NCI-H187 (cell line): ENCODE results near the gene MEGF8.

Experiments used
- DNase-seq, 2 experiments: peaks; one replicate each; lab custom pipeline; 2025; lab: John Stamatoyannopoulos, UW

MEGF8 gene

GRCh38 chr19:42325308-42325895, at the start of gene MEGF8:
Gene MEGF8, plus strand, starts transcription at chr19:42325635. Its CDS starts 609 bp downstream, at chr19:42326244.
- DNase-seq: peak; percentile 99

GRCh38 chr19:42276284-42276683, 49.2 kb upstream of the MEGF8 start:
- no peak for DNase-seq

GRCh38 chr19:42276821-42277220, 48.6 kb upstream of the MEGF8 start:
- DNase-seq: no peak

- DNase-seq: no peak
Observed at GRCh38 chr19:42277821-42278451, 47.5 kb upstream of the MEGF8 start.

- DNase-seq: no peak
Observed at GRCh38 chr19:42278452-42279154, 46.8 kb upstream of the MEGF8 start.

GRCh38 chr19:42279155-42279901, 46.1 kb upstream of the MEGF8 start:
- no peak for DNase-seq

GRCh38 chr19:42279902-42280814, 45.3 kb upstream of the MEGF8 start:
- peak; percentile 71 to 80 for DNase-seq

GRCh38 chr19:42280815-42281145, 44.7 kb upstream of the MEGF8 start:
- no peak for DNase-seq

- DNase-seq: no peak
Observed at GRCh38 chr19:42281146-42281826, 44.1 kb upstream of the MEGF8 start.

- DNase-seq: no peak
Observed at GRCh38 chr19:42281827-42282762, 43.3 kb upstream of the MEGF8 start.

GRCh38 chr19:42282819-42283187, 42.6 kb upstream of the MEGF8 start:
- no peak for DNase-seq

GRCh38 chr19:42283188-42284065, 42.0 kb upstream of the MEGF8 start:
- peak; percentile 81 to 98 for DNase-seq

- DNase-seq: peak; percentile 45 to 74
Observed at GRCh38 chr19:42284066-42284501, 41.4 kb upstream of the MEGF8 start.

GRCh38 chr19:42284591-42285341, 40.7 kb upstream of the MEGF8 start:
- DNase-seq: no peak

GRCh38 chr19:42285541-42285941, 39.9 kb upstream of the MEGF8 start:
- DNase-seq: no peak

- DNase-seq: no peak
Observed at GRCh38 chr19:42285988-42286348, 39.5 kb upstream of the MEGF8 start.

GRCh38 chr19:42286349-42287016, 39.0 kb upstream of the MEGF8 start:
- no peak for DNase-seq
